Large intestine (tissue), 12 donors: Measurements from ENCODE around the gene CEND1. TPM values are rescaled to one million over a fixed set of nuclear protein-coding genes. Genes with fewer than 3 reads are reported as not detected.

Experiments
- DNase-seq, 2 donors: peaks; one replicate each; pipeline versions ENCODE4 v3.0.0 to v3.0.0-alpha.2; 2013
- H3K27ac ChIP-seq: one replicate; pipeline ENCODE4 v1.5.1; 2013; ENCODE audit warnings: low read length
- H3K27me3 ChIP-seq: 2 replicates; pipeline ENCODE4 v1.6.1; 2013; ENCODE audit warnings: low read length; ENCODE audit not compliant: control insufficient read depth, insufficient read depth
- H3K36me3 ChIP-seq: 2 replicates; pipeline ENCODE4 v1.6.1; 2013; ENCODE audit warnings: low read length; ENCODE audit not compliant: control insufficient read depth, insufficient read depth
- H3K4me1 ChIP-seq: one replicate; pipeline ENCODE4 v1.6.1; 2013; ENCODE audit warnings: low read length; ENCODE audit not compliant: control insufficient read depth, insufficient read depth
- H3K4me3 ChIP-seq: one replicate; pipeline ENCODE4 v1.5.1; 2013; ENCODE audit warnings: low read length
- H3K9me3 ChIP-seq: one replicate; pipeline ENCODE4 v1.6.1; 2013; ENCODE audit warnings: mild to moderate bottlenecking, low read depth, low read length, moderate library complexity; ENCODE audit not compliant: control insufficient read depth
- WGBS: methylation state at CpG from one replicate; pipeline ENCODE4 v1.1.5; 2013; ENCODE audit warnings: low lambda C conversion rate; ENCODE audit not compliant: insufficient coverage; 5-methylcytosine and 5-hydroxymethylcytosine counted together
- long read RNA-seq, 11 donors: transcript quantifications; one replicate each; lab custom pipeline, GENCODE V29; 2026
- polyA plus RNA-seq: library from polyadenylated mRNA; unstranded; fragments of 120-200 nt; gene quantifications from one replicate; pipeline ENCODE4 v1.2.1, GENCODE V29; 2013

CEND1 gene
- 2.0 TPM for polyA plus RNA-seq
- long read RNA-seq, donor 1 = 0 reads
- long read RNA-seq, donor 2, partial matches to known transcripts = 0 of 2 reads
- long read RNA-seq, donor 2, other reads (novel, unspliced or antisense) = 0 of 2 reads
- long read RNA-seq, donor 3 = 0 reads
- long read RNA-seq, donor 4 = 0 reads
- long read RNA-seq, donor 5 = 0 reads
- long read RNA-seq, donor 6, partial matches to known transcripts = 0 of 2 reads
- long read RNA-seq, donor 6, other reads (novel, unspliced or antisense) = 0 of 2 reads
- long read RNA-seq, donor 7 = 0 reads
- long read RNA-seq, donor 8 = 0 reads
- long read RNA-seq, donor 9 = 0 reads
- long read RNA-seq, donor 10, partial matches to known transcripts = 0 of 1 reads
- long read RNA-seq, donor 10, other reads (novel, unspliced or antisense) = 0 of 1 reads
- long read RNA-seq, donor 11 = 0 reads

GRCh38 chr11:789943-790342, at the start of gene CEND1:
TSS of gene CEND1 (minus strand) at chr11:790090. CDS start at chr11:788576, 1,514 bp downstream.
- WGBS = no CpG with 5 or more reads among the region's 44 CpGs
- Histone ChIP-seq H3K36me3 (peaks cover 16% of the 10 kb centered on the region), H3K27ac (no peak within 1 kb of the TSS), H3K4me1 (peaks cover 6% of the 10 kb centered on the region), H3K4me3 (peak within 1 kb of the TSS; percentile 16), H3K27me3 (peaks cover 15% of the 10 kb centered on the region), H3K9me3 (no peaks in the 10 kb centered on the region)
- DNase-seq = peak in 1 of 2 donors; percentile 21

GRCh38 chr11:839280-839623, 49.4 kb upstream of the CEND1 start:
- Histone ChIP-seq H3K27ac (peak overlapping the region; percentile 61), H3K4me3 (no peak overlapping the region), H3K27me3 (peaks cover 13% of the 10 kb centered on the region), H3K4me1 (peaks cover 60% of the 10 kb centered on the region), H3K9me3 (peaks cover 3% of the 10 kb centered on the region), H3K36me3 (peaks cover 56% of the 10 kb centered on the region)
- no CpG with 5 or more reads among the region's 5 CpGs for WGBS
- DNase-seq = no peak

- Histone ChIP-seq H3K27me3 (peaks cover 7% of the 10 kb centered on the region), H3K36me3 (peaks cover 56% of the 10 kb centered on the region), H3K27ac (peak overlapping the region; percentile 61), H3K9me3 (peaks cover 3% of the 10 kb centered on the region), H3K4me3 (no peak overlapping the region), H3K4me1 (peaks cover 56% of the 10 kb centered on the region)
- WGBS = no CpG with 5 or more reads among the region's 17 CpGs
- peak; percentile 68 to 82 for DNase-seq
Measured at GRCh38 chr11:838441-839279, 48.8 kb upstream of the CEND1 start.

GRCh38 chr11:837990-838307, 48.1 kb upstream of the CEND1 start:
- H3K27me3 ChIP-seq = no peaks in the 10 kb centered on the region
- no peak for DNase-seq
- no peaks in the 10 kb centered on the region for H3K9me3 ChIP-seq
- H3K27ac ChIP-seq = peak overlapping the region; percentile 13
- H3K36me3 ChIP-seq = peaks cover 56% of the 10 kb centered on the region
- peaks cover 51% of the 10 kb centered on the region for H3K4me1 ChIP-seq
- no peak overlapping the region for H3K4me3 ChIP-seq
- no CpG with 5 or more reads among the region's 8 CpGs for WGBS

GRCh38 chr11:837189-837989, 47.5 kb upstream of the CEND1 start:
- Histone ChIP-seq H3K27me3 (no peaks in the 10 kb centered on the region), H3K4me3 (no peak overlapping the region), H3K4me1 (peaks cover 53% of the 10 kb centered on the region), H3K9me3 (no peaks in the 10 kb centered on the region), H3K36me3 (peaks cover 56% of the 10 kb centered on the region), H3K27ac (no peak overlapping the region)
- no CpG with 5 or more reads among the region's 22 CpGs for WGBS
- no peak for DNase-seq

GRCh38 chr11:836700-837099, 46.8 kb upstream of the CEND1 start:
- Histone ChIP-seq H3K4me1 (peaks cover 60% of the 10 kb centered on the region), H3K27me3 (peaks cover 6% of the 10 kb centered on the region), H3K27ac (no peak overlapping the region), H3K36me3 (peaks cover 56% of the 10 kb centered on the region), H3K4me3 (no peak overlapping the region), H3K9me3 (no peaks in the 10 kb centered on the region)
- DNase-seq = no peak
- WGBS = no CpG with 5 or more reads among the region's 9 CpGs

- H3K4me3 ChIP-seq = no peak overlapping the region
- no CpG with 5 or more reads among the region's 14 CpGs for WGBS
- peaks cover 56% of the 10 kb centered on the region for H3K36me3 ChIP-seq
- H3K27me3 ChIP-seq = peaks cover 10% of the 10 kb centered on the region
- no peak overlapping the region for H3K27ac ChIP-seq
- DNase-seq = no peak
- peaks cover 61% of the 10 kb centered on the region for H3K4me1 ChIP-seq
- no peaks in the 10 kb centered on the region for H3K9me3 ChIP-seq
Measured at GRCh38 chr11:836274-836673, 46.4 kb upstream of the CEND1 start.

GRCh38 chr11:834371-835316, 44.8 kb upstream of the CEND1 start:
- H3K4me3 ChIP-seq = peak overlapping the region; percentile 85
- H3K9me3 ChIP-seq = no peaks in the 10 kb centered on the region
- no CpG with 5 or more reads among the region's 31 CpGs for WGBS
- H3K27ac ChIP-seq = peak overlapping the region; percentile 89
- peaks cover 69% of the 10 kb centered on the region for H3K4me1 ChIP-seq
- DNase-seq = peak; percentile 79 to 87
- peaks cover 41% of the 10 kb centered on the region for H3K36me3 ChIP-seq
- H3K27me3 ChIP-seq = peaks cover 27% of the 10 kb centered on the region

GRCh38 chr11:833849-834311, 44.0 kb upstream of the CEND1 start:
- DNase-seq = peak; percentile 79 to 87
- Histone ChIP-seq H3K4me1 (peaks cover 69% of the 10 kb centered on the region), H3K4me3 (peak overlapping the region; percentile 85), H3K36me3 (peaks cover 33% of the 10 kb centered on the region), H3K9me3 (no peaks in the 10 kb centered on the region), H3K27ac (peak overlapping the region; percentile 89), H3K27me3 (peaks cover 34% of the 10 kb centered on the region)
- no CpG with 5 or more reads among the region's 9 CpGs for whole genome bisulfite sequencing
